Measurements from ENCODE around the gene TBC1D2.

DNA sequence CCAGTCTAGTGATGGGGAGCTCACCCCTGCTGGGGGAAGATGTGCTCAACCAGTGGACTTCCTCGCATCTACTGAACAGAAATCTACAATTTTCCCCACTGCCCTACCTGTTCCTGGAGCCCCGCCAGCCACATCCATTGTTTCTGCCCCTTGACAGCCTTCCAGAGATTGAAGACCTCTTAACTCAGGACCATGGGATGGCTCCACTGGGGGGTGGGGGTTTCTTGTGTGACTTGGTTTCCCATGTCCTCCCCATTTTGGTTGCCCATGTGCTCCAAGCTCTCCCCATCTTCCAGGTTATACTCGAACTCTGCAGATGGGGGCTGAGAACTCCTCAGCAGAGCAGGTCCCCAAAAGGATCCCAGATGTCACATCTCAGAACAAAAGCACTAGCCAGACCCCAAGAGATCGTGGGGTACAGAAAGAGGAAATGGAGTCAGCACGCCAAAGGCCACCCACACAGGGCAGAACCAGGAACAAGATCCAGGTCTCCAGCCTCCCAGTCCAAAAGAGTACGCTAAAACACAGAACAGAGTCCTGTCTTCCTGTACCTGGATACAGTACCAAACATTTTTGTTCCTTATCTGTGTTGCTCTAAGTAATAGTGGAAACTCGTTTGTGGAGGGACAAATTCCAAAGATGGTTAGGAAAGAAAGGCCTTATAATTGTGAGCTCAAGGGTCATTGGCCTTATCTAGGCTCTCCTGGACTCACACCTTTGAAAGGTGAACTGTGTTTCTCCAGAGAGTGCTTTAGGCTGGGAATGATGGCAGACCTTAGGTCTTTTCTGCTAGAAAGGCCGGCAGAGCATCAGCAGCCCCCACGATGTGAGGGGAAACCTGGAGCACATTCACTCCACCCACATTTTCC, 78.8 kb downstream of the TBC1D2 start:
- TF ChIP-seq, protein P1, sequence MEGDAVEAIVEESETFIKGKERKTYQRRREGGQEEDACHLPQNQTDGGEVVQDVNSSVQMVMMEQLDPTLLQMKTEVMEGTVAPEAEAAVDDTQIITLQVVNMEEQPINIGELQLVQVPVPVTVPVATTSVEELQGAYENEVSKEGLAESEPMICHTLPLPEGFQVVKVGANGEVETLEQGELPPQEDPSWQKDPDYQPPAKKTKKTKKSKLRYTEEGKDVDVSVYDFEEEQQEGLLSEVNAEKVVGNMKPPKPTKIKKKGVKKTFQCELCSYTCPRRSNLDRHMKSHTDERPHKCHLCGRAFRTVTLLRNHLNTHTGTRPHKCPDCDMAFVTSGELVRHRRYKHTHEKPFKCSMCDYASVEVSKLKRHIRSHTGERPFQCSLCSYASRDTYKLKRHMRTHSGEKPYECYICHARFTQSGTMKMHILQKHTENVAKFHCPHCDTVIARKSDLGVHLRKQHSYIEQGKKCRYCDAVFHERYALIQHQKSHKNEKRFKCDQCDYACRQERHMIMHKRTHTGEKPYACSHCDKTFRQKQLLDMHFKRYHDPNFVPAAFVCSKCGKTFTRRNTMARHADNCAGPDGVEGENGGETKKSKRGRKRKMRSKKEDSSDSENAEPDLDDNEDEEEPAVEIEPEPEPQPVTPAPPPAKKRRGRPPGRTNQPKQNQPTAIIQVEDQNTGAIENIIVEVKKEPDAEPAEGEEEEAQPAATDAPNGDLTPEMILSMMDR (IDR thresholded peaks at IDR 0.05; ENCODE audit: low read depth, low read length) = no peak
- no peak for TF ChIP-seq EZH2phosphoT487 (IDR thresholded peaks at IDR 0.05; ENCODE audit: low read depth)
